Measurements from ENCODE around the gene PRRC2A.

Gene PRRC2A

DNA sequence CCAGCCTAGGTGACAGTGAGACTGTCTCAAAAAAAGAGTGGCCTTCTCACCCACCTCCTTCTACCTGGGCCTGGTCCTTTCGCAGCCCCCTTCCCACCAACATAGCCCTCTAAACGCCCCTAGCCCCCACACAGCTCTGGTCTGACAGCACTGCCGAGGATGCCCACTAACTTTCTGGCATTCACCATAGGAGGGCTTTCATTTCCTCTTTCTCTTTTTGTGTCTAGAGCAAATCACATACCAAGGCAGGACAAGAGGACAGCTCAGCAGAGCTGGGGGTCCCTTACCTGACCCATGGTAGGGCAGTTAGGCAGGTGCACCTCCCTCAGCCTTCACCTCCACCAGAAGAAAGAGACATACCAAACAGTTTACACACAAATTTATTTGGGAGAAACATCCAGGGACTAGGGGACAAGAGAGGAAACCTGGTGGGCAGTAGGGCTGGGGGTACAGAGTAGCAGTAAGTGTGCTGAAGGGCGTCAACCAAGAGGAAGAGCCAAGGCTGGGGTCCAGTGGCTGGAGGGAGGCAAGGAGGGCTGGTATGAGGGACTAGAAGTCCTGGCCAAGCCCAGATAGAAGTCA is 55.9 kb downstream of the PRRC2A start:
- TF ChIP-seq SPI1 (IDR thresholded peaks at IDR 0.05; ENCODE audit: borderline replicate concordance, low read depth) (peak; percentile 45; the same call in 1 of the 2 replicates), POLR2AphosphoS5 (IDR thresholded peaks at IDR 0.05; ENCODE audit: low read depth) (no peak)
- TF ChIP-seq, protein P1, sequence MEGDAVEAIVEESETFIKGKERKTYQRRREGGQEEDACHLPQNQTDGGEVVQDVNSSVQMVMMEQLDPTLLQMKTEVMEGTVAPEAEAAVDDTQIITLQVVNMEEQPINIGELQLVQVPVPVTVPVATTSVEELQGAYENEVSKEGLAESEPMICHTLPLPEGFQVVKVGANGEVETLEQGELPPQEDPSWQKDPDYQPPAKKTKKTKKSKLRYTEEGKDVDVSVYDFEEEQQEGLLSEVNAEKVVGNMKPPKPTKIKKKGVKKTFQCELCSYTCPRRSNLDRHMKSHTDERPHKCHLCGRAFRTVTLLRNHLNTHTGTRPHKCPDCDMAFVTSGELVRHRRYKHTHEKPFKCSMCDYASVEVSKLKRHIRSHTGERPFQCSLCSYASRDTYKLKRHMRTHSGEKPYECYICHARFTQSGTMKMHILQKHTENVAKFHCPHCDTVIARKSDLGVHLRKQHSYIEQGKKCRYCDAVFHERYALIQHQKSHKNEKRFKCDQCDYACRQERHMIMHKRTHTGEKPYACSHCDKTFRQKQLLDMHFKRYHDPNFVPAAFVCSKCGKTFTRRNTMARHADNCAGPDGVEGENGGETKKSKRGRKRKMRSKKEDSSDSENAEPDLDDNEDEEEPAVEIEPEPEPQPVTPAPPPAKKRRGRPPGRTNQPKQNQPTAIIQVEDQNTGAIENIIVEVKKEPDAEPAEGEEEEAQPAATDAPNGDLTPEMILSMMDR (IDR thresholded peaks at IDR 0.05; ENCODE audit: insufficient read depth, low read length) = no peak
- H3K27me3 ChIP-seq (ENCODE audit: insufficient read depth, poor library complexity, severe bottlenecking) = no peaks in the 10 kb centered on the region
- H3K27ac ChIP-seq (replicated peaks) = no peak overlapping the region
- no peak for DNase-seq (ENCODE audit: low read depth in 1 of 2, low spot score in 1 of 2)
- no peak overlapping the region for H3K4me3 ChIP-seq (replicated peaks; ENCODE audit: insufficient read depth, low read length)

DNA sequence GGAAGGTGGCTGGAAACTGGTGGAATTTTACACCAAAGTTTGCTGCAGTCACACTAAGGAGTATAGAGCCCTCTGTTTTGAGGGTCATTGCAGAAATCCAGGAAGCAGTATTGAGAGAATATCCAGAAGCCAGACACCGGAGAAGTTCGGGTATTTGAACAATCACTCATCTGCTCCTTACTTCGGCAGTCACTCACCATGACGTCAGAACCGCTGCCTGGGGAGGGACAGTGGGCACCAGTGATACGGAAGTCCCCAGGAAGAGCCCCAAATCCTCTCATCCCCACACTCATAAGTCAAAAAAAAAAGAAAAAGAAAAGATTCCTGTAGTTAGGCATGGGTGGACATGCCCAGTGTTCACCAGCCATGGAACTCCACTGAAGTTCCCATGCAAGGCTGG is 56.4 kb downstream of the PRRC2A start:
- H3K27me3 ChIP-seq (ENCODE audit: insufficient read depth, poor library complexity, severe bottlenecking) = no peaks in the 10 kb centered on the region
- H3K4me3 ChIP-seq (replicated peaks; ENCODE audit: insufficient read depth, low read length) = no peak overlapping the region
- H3K27ac ChIP-seq (replicated peaks) = no peak overlapping the region
- TF ChIP-seq SPI1 (IDR thresholded peaks at IDR 0.05; ENCODE audit: borderline replicate concordance, low read depth) (no peak), POLR2AphosphoS5 (IDR thresholded peaks at IDR 0.05; ENCODE audit: low read depth) (no peak), GABPA (IDR thresholded peaks at IDR 0.05; ENCODE audit: low read depth) (no peak)
- TF ChIP-seq, protein P2, sequence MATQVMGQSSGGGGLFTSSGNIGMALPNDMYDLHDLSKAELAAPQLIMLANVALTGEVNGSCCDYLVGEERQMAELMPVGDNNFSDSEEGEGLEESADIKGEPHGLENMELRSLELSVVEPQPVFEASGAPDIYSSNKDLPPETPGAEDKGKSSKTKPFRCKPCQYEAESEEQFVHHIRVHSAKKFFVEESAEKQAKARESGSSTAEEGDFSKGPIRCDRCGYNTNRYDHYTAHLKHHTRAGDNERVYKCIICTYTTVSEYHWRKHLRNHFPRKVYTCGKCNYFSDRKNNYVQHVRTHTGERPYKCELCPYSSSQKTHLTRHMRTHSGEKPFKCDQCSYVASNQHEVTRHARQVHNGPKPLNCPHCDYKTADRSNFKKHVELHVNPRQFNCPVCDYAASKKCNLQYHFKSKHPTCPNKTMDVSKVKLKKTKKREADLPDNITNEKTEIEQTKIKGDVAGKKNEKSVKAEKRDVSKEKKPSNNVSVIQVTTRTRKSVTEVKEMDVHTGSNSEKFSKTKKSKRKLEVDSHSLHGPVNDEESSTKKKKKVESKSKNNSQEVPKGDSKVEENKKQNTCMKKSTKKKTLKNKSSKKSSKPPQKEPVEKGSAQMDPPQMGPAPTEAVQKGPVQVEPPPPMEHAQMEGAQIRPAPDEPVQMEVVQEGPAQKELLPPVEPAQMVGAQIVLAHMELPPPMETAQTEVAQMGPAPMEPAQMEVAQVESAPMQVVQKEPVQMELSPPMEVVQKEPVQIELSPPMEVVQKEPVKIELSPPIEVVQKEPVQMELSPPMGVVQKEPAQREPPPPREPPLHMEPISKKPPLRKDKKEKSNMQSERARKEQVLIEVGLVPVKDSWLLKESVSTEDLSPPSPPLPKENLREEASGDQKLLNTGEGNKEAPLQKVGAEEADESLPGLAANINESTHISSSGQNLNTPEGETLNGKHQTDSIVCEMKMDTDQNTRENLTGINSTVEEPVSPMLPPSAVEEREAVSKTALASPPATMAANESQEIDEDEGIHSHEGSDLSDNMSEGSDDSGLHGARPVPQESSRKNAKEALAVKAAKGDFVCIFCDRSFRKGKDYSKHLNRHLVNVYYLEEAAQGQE (IDR thresholded peaks at IDR 0.05; ENCODE audit: insufficient replicate concordance, low read depth) = no peak
- TF ChIP-seq, protein P1 (IDR thresholded peaks at IDR 0.05; ENCODE audit: insufficient read depth, low read length) = no peak
- DNase-seq (ENCODE audit: low read depth in 1 of 2, low spot score in 1 of 2) = no peak

DNA sequence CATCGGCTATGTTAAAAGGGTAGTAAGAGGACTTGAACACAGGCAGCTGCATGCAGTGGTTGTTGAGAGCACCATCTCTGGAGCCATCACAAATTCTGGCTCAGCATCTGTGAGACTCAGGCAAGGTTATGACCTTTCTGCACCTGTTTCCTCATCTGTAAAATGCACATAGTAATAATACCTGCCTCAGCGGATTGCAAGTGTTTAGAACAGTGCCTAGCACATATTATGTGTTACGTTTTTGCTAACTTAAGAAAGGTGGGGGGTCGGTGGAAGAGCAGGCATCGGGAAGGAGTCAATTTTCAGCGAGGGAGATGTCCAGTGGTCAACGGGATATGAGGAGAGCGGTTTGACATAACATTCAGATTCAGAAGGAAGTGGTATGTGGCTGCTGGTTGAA is 57.4 kb downstream of the PRRC2A start:
- no peak overlapping the region for H3K4me3 ChIP-seq (replicated peaks; ENCODE audit: insufficient read depth, low read length)
- TF ChIP-seq, protein P1 (IDR thresholded peaks at IDR 0.05; ENCODE audit: insufficient read depth, low read length) = no peak
- TF ChIP-seq SPI1 (IDR thresholded peaks at IDR 0.05; ENCODE audit: borderline replicate concordance, low read depth) (no peak), POLR2AphosphoS5 (IDR thresholded peaks at IDR 0.05; ENCODE audit: low read depth) (no peak), GABPA (IDR thresholded peaks at IDR 0.05; ENCODE audit: low read depth) (no peak)
- TF ChIP-seq, protein P2 (IDR thresholded peaks at IDR 0.05; ENCODE audit: insufficient replicate concordance, low read depth) = no peak
- DNase-seq (ENCODE audit: low read depth in 1 of 2, low spot score in 1 of 2) = no peak
- H3K27me3 ChIP-seq (ENCODE audit: insufficient read depth, poor library complexity, severe bottlenecking) = no peaks in the 10 kb centered on the region
- no peak overlapping the region for H3K27ac ChIP-seq (replicated peaks)
